Putamen (tissue), 1 donor: ENCODE measurements around the gene PCGF1.
A peak's percentile ranks its signal among the peaks of the same experiment; 100 is the strongest.

Experiments
- DNase-seq: peaks from one replicate; pipeline ENCODE4 v3.0.0-alpha.2; 2016; ENCODE audit warnings: low spot score

PCGF1 gene

DNA sequence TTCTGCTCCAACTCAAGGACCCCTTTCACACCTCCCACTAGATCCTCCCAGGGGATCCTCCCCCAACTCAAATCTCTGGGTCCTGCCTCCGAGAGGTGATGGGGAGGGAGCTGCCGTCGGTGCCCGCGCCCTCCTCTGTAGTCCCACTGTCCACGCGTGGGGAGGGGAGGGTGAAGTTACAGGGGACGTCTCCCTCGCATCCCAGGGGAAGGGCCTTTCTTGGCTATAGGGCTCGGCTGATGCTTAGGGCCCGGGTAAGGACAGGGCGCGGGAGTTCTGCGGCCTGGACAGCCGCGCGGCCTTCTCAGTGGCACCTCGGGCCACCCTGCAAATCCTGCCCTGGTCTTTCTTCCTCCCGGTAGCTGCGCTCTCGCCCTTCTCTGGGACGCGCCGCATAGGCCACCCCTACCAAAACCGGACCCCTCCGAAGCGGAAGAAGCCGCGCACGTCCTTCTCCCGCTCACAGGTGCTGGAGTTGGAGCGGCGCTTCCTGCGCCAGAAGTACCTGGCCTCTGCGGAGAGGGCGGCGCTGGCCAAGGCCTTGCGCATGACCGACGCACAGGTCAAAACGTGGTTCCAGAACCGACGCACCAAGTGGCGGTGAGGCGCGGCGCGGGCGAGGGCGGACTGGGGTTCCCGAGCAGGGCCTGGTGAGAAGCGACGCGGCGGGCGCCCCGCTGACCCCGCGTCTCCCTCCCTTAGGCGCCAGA is 7.9 kb upstream of the PCGF1 start:
- DNase-seq, result no peak

DNA sequence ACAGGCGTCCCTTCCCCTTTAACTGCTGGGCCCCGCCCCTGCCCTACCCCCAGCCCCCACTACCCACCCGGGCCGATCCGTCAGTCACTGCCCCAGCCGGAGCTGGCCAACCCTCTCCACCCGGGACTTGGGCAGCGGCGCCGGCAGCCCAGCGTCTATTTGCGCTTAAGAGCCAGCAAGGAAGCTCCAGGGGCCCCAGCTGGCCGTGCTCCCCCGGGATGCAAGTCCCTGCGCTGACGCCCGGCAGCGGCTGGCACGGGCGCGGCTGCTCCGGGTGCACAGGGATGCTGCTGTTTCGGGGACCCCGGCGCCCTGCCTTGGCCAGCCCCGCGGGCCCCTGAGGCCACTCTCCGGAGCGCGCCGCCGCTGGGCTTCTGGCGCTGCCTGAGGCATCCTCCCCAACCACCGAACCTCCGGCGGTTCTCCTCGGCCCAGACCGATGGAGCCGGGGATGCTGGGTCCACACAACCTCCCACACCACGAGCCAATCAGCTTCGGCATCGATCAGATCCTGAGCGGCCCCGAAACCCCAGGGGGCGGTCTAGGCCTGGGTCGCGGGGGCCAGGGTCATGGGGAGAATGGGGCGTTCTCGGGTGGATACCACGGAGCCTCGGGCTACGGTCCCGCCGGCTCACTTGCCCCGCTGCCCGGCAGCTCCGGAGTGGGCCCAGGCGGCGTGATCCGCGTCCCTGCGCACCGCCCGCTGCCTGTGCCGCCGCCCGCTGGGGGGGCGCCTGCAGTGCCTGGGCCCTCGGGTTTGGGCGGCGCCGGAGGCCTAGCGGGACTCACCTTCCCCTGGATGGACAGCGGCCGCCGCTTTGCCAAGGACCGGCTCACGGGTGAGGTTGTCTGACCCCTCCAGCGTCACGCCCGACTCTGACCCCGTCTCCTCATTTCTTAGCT is 7.1 kb upstream of the PCGF1 start, which contains the start of gene TLX2:
Gene TLX2, plus strand, starts transcription at position 83 of the 903 bp plus-strand sequence. Its CDS starts 357 bp downstream, at position 440.
- DNase-seq, result no peak

GRCh38 chr2:74513605-74514367 is 6.3 kb upstream of the PCGF1 start:
- no peak for DNase-seq

GRCh38 chr2:74512744-74513604 is 5.5 kb upstream of the PCGF1 start:
- DNase-seq, result no peak

- DNase-seq, result no peak
Observed at GRCh38 chr2:74511104-74511989, 3.9 kb upstream of the PCGF1 start.

DNA sequence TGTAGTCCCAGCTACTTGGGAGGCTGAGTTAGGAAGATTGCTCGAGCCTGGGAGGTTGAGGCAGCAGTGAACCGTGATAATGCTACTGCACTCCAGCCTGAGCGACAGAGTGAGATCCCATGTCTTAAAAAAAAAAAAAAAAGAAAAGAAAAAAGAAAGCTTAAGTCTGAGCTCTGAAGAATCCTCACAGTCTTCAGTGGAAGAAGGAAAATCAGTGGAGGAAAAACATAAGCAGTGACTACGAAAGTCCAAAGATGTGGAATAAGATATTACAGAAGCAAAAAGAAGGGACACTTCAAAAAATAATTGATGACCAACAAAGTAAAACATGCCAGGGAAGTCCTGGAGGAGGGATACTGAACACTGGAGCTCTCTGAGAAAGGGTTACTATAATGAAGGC is 2.8 kb upstream of the PCGF1 start:
- no peak for DNase-seq

- DNase-seq, result peak; percentile 39
Observed at GRCh38 chr2:74507926-74508520, 528 bp upstream of the PCGF1 start.

DNA sequence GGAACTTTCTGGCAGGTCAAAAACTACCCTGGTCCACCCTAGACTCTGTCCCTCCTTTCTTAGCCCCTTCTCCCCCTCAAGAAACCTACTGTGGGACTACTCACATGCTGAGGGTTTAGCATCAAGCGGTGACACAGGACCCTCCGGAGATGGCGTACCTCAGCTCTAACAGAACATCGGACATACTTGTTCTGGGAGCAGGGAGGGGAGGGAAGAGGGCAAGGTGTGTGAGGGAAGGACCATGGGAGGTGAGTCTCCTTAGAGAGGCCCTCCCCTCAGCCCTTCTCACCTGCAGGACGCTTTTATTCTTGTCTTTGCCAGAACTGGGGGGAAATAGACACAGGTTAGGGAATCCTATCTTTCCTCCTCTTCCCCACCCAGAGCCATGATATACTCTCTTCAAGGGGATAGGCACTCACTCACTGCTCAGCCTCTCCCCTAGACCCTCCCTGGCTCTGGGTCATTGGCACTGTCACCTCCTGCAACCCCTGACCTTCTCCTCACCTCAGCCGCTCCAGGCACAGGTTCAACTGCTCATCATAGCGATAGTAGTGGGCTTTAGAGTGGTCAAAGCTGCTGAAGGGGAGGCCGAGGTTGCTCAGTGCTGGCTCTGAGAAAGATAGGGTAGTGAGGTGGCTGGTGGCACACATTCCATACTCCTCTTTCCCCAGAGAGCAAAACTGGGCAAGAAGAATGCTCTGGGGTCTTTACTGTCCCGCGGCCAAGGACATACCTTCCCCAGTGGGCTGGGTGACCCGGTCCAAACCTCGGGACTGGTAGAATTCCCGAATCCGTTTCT is 1.8 kb downstream of the PCGF1 start:
- DNase-seq, result no peak

- no peak for DNase-seq
Observed at GRCh38 chr2:74504591-74504990, 2.9 kb downstream of the PCGF1 start.

DNA sequence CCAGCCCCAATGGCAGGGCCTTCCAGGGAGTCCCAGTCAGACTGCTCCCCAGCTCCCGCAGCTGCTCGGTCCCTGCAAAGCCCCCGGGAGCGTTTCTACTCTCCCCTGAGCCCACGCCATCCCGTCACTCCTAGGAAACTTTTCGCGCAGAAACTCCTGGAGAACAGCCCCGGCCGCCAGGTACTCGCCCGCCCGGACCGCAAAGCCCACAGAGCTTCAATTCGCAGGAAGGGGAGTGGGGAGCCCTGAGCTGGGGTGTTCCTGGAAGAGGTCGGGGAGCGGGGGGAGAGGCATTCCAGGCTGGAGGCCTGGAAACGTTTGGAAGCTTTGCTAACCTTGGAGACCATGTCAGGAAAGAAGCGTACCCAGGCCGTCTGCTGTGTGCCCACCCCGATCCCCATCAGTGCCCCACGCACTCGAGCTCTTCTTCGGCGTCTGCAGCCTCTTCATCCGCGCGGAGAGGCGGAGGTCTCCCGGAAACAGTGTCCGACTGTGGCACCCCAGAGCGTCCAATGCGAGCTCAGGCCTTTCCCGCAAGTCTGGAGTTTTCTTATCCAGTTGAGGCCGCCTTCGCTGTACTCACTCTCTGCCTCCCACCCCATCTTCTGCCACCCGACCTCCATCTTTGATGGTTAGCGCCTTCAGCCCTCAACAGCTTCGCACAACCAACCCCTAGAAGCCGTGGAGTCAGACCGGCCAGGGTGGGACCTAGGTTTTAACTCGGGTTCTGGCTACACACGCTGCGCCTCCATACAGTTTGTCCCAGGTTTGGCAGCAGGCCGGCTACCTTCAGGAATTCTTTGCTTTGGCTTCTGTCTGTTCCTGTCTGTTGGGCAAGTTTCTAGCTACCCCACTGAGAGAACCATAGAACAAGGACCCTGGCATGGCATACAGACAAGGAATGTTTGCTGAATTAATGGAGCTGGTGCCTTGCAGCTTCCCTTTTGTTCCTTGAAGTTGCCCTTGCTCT is 3.7 kb downstream of the PCGF1 start:
- no peak for DNase-seq

- DNase-seq, result no peak
Observed at GRCh38 chr2:74502720-74503505, 4.6 kb downstream of the PCGF1 start.

DNA sequence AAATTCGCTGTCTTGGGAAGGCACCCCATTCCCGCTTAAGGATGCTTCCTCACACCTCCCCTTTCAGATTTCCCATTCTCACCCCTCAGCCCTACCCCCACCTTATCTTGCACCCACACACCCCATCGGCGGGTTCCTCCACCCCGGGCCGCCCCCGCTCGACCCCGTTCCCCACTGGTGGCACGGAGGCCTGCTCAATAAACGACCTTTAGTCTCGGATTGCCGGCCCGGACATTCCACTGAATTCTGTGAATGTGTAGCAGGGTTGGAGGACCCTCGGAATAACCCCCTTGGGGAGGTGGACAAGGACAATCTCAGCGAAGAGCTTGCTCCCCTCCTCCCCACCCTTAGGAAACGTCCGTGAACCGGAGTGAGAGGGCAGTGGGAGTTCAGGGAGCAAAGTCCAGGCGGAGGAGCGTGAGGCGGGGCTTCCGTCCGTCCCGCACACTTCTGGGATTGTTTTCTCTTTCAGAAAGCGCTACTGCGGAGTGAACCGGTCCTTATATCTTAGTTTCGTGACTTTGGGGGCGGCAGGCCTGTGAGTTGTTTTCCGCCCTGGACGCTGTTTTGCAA is 5.3 kb downstream of the PCGF1 start:
- no peak for DNase-seq

DNA sequence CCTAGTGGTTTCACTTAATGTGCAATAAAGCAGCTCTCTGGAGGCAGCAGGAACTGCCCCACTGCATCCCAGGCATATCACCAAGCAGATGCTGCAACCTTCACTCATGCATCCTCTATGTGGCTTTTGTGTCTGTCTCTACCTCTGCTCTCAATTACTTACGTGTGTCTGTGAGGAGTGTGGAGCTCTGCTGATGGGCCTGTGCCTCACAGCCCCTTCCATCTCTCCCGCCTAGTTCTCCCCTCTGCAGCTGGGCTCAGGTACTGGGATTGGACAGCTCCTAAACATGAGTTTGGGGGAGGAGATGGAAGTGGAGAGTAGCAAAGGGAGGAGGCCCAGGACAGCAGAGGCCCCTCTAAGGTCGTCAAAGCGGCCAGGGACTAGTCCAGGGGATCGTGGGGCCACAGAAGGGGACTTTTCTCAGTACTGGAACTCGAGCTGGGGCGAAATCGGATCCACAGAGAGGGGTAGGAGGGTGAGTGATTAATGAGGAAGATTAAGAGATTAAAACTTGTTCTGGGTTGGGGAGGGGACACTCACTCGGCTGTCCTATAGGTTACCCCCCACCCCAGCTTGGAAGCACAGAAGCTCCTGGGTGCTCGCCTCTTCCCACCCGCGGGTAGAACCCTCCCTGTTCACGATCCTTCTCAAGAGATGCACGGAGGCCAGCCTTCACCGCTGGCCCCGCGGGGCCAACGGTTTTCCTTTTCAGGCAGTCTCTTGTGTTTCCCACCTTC is 6.0 kb downstream of the PCGF1 start:
- DNase-seq, result no peak

GRCh38 chr2:74500578-74500946 is 6.9 kb downstream of the PCGF1 start:
- DNase-seq, result no peak

DNA sequence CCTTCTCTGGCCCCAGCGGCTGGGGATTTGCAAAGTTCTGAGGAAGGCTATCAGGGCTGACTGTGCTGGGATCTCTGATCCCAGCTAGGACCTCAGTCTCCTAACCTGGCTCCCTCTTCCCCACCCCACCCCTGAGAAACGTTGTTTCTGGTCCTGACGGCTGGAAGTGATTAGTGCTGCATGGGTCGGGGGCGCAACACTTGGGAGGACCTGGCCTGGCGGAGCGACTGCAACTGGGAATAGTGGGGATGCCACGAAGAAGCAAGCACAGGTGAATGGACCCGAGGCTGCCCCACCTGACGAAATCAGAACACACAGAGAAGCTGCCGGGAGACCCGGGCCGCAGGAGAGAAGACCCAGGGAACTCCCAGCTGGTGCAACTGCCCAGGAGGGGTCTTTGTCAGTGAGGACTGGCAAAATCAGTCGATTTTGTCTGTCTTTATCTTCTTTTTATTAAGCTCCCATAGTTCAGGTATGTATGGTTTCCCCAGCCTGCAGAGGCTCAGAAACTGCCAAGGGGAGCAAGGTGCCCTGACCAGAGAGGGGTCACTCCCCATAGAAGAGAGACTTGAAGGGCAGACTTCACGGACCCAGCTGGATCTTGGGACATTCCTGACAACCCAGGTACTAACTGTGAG is 7.4 kb downstream of the PCGF1 start:
- DNase-seq, result no peak
